Duodenal mucosa (tissue), 2 donors: ENCODE data around the gene MAPK11.
A peak's percentile ranks its signal among the peaks of the same experiment; 100 is the strongest.

ENCODE experiments used
- H3K27ac ChIP-seq: one replicate; pipeline ENCODE4 v1.7.0; 2013; ENCODE audit warnings: low read depth, low read length
- H3K27me3 ChIP-seq, 2 donors: one replicate each; pipeline ENCODE4 v1.7.0; 2013; ENCODE audit warnings: low read length in 2 of 2, control low read depth in 1 of 2; ENCODE audit not compliant: insufficient read depth in 2 of 2, control insufficient read depth in 1 of 2
- H3K36me3 ChIP-seq, 2 donors: one replicate each; pipeline ENCODE4 v1.7.0; 2013; ENCODE audit warnings: low read length in 2 of 2, control low read depth in 1 of 2; ENCODE audit not compliant: insufficient read depth in 2 of 2, control insufficient read depth in 1 of 2
- H3K4me1 ChIP-seq, 2 donors: one replicate each; pipeline ENCODE4 v1.7.0; 2013; ENCODE audit warnings: low read length in 2 of 2, control low read depth in 1 of 2; ENCODE audit not compliant: insufficient read depth in 2 of 2, control insufficient read depth in 1 of 2
- H3K4me3 ChIP-seq, 2 donors: one replicate each; pipeline ENCODE4 v1.7.0; 2013; ENCODE audit warnings: low read length in 2 of 2, low read depth in 1 of 2
- H3K9ac ChIP-seq, 2 donors: one replicate each; pipeline ENCODE4 v1.7.0; 2013; ENCODE audit warnings: low read length in 2 of 2, low read depth in 1 of 2
- H3K9me3 ChIP-seq, 2 donors: one replicate each; pipeline ENCODE4 v1.7.0; 2013; ENCODE audit warnings: low read length in 2 of 2, control low read depth in 1 of 2; ENCODE audit not compliant: control insufficient read depth in 1 of 2

Gene MAPK11

DNA sequence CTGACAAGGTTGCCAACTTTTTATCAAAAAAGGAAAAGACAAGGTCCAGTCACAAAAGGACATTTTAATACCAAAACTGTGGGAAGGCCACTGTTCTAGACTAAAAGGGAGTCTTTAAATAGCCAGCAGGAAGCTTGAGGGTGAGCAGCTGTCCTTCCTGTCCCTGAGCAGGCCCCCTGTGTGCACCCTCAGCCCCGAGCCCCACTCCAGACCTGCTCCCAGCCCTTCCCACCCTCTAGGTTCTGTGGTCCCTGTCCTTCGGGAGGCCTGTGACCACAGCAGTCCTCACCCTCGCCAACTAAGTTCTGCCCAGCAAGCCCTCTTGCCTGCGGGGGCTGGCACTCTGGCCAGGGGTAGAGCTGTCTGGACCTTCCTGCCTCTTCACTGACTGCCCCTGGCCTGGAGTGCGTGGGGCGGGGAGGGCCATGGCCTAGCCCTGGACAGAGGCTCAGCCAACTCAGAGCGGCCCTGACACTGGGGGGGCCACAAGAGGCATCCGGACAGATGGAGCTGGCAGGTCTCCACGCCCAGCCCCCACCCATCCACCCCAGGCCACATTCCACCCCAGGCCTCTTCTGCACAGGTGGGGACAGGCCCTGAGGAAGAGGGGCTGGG, 38.9 kb upstream of the MAPK11 start:
- no peaks in the 10 kb centered on the region for H3K9me3 ChIP-seq
- no peak overlapping the region for H3K9ac ChIP-seq
- H3K4me3 ChIP-seq = no peak overlapping the region
- H3K4me1 ChIP-seq = peaks cover 22 to 46% of the 10 kb centered on the region in 2 donors
- H3K36me3 ChIP-seq = no peaks in the 10 kb centered on the region
- H3K27ac ChIP-seq = peak overlapping the region; percentile 52
- no peaks in the 10 kb centered on the region for H3K27me3 ChIP-seq

DNA sequence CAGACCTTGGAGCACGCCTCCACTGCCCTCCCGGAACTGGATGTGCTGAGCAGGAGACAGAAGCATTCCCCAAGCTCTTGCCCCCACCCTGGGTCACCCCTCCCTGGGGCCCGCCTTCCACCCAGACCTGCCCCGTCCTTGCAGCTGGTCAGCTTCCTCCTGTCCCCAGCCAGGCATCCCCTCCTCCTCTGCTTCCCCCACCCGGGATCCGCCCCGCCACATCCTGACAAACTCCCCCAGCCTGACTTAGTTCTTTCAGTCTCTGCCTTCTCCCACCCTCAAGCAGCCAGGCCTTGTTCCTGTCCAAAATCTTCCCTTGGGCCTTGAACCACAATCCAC, 38.4 kb upstream of the MAPK11 start:
- Histone ChIP-seq H3K27me3 (no peaks in the 10 kb centered on the region), H3K9me3 (no peaks in the 10 kb centered on the region), H3K36me3 (no peaks in the 10 kb centered on the region), H3K4me3 (no peak overlapping the region), H3K4me1 (peaks cover 22 to 46% of the 10 kb centered on the region in 2 donors), H3K9ac (no peak overlapping the region), H3K27ac (peak overlapping the region; percentile 52)

DNA sequence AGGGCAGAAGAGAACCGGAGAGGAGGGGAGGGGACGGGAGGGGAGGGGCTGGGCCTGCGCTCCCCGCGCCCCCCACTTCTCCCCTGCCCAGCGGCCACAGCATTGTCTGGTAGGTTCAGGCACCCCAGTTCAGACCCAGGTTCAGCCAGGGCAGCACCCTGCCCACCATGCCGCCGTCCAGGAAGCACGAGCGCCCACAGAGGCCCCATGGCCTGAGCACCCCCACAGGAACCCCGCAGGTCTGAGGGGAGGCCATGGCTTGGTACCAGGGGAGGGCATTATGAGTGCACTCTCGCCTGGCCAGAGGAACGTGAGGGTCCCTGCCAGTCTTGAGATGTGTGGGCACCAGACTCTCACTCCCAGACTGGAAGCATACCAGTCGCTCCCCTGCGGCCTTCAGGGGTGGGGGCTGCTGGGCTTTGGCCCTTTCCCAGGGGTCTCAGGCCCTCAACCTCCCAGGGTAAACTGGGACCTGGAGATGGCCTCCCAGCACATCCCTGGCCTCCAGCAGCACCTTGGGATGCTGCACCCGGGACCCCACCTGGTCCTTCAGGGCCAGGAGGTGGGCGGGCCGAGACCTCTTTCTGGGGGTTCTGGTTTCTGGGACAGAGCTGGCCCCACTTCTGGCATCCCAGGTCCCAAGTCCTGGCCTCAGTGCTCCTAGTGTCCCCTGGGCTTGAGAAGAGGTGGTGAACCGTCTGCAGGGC, 37.9 kb upstream of the MAPK11 start:
- no peaks in the 10 kb centered on the region for H3K36me3 ChIP-seq
- H3K27me3 ChIP-seq = no peaks in the 10 kb centered on the region
- peak overlapping the region; percentile 42 for H3K27ac ChIP-seq
- H3K9ac ChIP-seq = peak overlapping the region in 1 of 2 donors; percentile 32
- peaks cover 27 to 50% of the 10 kb centered on the region in 2 donors for H3K4me1 ChIP-seq
- H3K9me3 ChIP-seq = no peaks in the 10 kb centered on the region
- no peak overlapping the region for H3K4me3 ChIP-seq

DNA sequence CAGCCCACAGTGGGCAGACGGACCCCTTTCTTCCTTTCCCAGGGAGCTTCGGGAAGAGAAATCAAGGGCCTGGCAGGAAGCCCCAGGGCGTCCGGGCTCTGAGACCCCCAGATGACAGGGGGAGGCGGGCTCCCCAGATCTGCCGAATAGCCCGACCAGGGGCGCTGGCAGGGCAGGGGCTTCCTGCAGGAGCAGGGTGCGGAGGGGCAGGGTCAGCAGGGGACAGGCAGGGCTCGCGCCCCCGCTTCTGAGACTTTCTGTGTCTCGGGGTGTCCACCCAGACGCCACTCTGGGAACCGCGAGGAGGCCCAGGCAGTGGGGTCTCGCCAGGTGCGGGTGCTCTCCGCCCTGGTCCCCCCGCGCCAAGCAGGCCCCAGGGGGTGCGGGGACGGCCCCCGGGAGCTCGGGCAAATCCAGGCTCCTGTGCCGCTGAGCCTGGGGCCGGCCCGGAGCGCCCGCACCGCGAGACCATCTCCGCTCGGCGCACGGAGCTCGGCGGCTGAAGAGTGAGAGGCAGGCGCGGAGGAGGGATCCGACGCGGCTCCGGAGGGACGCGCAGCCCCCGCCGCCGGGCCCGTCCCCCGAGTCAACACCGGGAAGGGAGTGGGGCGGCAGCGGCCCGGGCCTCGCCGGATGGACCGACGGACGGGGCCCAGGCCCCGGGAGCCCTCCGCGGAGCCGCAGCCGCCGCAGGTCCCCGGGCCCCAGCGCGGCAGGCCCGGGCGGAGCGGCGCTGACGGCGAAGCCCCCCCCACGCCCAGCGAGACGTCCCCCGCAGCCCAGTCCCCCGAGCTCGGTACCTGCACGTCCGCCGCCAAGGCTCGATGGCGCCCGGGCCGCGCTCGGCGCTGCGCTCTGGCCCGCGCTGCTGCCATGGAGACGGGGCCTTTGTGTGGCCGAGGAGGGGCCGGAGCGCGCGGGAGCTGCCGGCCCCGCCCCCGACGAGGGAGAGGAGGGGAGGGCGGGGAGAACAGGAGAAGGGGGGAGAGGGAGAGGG, 36.9 kb upstream of the MAPK11 start, which contains the start of gene PLXNB2:
TSS of gene PLXNB2 (minus strand) at position 894 of the 997 bp plus-strand sequence. CDS start 17,062 bp downstream, outside the sequence.
- H3K36me3 ChIP-seq = no peaks in the 10 kb centered on the region
- H3K9ac ChIP-seq = peak within 1 kb of the TSS; percentile 82 to 86
- peak within 1 kb of the TSS; percentile 83 to 86 for H3K4me3 ChIP-seq
- H3K9me3 ChIP-seq = no peaks in the 10 kb centered on the region
- H3K27me3 ChIP-seq = no peaks in the 10 kb centered on the region
- H3K27ac ChIP-seq = peak within 1 kb of the TSS; percentile 75
- peaks cover 37 to 60% of the 10 kb centered on the region in 2 donors for H3K4me1 ChIP-seq

DNA sequence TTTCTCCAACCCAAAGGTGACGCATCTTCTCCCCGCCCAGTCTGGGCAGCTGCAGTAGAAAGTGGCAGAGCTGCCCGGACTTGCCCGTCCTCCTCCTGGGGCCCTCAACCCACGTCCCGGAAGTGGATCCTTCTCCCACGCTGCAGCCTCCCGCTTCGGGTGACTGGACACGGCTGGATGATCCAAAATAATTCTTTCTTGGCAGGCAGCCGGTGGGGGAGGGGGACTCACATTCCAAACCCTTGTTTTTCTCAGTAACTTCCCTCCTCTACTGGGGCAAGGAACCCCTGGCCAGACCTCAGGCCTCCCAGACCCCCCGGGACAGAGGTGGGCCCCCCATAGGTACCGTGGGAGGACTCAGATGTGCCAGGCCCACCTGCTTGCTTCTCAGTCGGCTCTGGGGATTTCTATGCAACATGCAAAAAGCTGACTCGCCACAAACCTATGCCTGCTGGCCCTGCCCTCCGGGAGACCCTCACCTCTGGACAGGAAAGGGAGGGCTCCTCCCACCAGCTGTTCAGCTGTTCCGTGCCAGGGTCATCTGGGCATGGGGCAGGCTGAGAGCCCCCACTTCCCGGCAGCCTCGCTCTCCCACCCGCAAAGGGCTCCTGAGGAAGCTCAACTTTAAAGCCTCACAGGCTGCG, 35.9 kb upstream of the MAPK11 start:
- Histone ChIP-seq H3K27ac (peak overlapping the region; percentile 91), H3K9me3 (no peaks in the 10 kb centered on the region), H3K9ac (peak overlapping the region; percentile 82), H3K4me3 (peak overlapping the region; percentile 83 to 86), H3K27me3 (no peaks in the 10 kb centered on the region), H3K36me3 (no peaks in the 10 kb centered on the region), H3K4me1 (peaks cover 47 to 70% of the 10 kb centered on the region in 2 donors)

DNA sequence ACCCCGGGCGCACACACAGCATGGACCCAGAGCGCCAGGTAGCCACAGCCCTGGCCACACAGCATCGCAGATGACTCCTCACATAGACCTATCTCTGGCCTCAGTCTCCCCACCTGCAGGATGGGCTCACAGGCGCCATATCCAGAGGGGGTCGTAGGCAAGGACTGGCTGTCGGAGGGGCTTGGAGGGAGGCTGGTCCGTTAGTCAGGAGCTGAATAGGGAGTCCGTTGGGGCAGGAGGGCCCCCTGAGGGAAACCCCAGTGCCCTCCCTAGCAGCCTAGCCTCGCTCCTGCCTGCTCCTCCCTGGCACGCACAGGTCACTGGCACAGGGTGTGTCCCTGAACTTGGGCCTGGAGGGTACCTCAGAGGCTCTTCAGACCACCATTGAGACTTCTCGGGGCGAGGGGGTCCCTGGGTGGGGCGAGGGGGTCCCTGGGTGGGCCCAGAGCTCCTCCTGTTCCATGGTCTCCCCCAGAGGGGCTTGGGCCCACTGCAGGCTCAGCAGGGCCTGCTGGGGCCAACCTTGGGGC, 35.3 kb upstream of the MAPK11 start:
- peak overlapping the region; percentile 82 for H3K9ac ChIP-seq

DNA sequence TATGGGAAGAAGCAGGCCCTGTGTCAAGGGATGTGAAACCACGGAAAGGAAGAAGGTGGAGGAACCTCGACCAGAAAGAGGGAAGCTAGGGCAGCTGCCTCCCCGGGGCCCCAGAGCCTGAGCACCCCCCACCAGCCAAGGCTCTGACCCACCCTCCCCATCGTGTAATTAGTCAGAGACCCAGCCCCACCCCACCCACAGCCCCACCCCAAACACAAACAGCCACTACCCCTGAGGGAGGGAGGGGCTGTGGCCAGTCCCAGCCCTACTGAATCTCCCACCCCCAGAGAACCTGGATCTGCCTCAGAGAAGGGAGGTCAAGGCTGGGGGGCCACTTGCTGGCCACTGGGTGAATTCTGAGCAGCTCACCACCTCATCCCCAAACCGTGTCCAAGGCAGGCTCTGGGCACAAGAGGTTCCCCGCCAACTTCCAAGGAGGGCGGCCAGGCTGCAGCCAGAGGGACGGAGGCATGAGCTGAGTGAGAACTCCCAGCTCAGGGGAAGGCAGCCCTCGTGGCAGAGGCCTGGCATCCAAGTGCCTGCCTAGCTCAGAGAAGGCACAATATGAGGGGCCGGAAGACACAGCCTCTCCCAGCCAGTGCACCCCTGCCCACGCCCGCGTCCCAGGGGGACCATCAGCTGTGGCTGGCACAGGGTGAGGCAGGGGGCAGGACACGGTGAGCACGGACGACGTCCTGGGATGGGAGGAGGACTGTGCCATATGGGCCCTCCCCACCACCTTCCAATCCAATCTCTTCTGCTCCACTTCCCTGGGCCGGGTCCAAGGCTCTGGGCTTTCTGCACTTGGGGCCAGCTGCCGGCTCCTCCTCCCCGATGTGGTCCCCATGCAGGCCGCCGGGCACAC, 34.6 kb upstream of the MAPK11 start:
- H3K4me3 ChIP-seq = peak overlapping the region; percentile 83 to 86
- peaks cover 53 to 74% of the 10 kb centered on the region in 2 donors for H3K4me1 ChIP-seq
- no peaks in the 10 kb centered on the region for H3K36me3 ChIP-seq
- no peaks in the 10 kb centered on the region for H3K9me3 ChIP-seq
- H3K27me3 ChIP-seq = no peaks in the 10 kb centered on the region
- peak overlapping the region; percentile 82 for H3K9ac ChIP-seq
- H3K27ac ChIP-seq = peak overlapping the region; percentile 91

More for the DNA sequence above, 35.3 kb upstream of the MAPK11 start:
- no peaks in the 10 kb centered on the region for H3K36me3 ChIP-seq
- H3K27ac ChIP-seq = peak overlapping the region; percentile 91
- H3K4me1 ChIP-seq = peaks cover 53 to 76% of the 10 kb centered on the region in 2 donors
- no peaks in the 10 kb centered on the region for H3K27me3 ChIP-seq
- H3K4me3 ChIP-seq = peak overlapping the region; percentile 83 to 86
- no peaks in the 10 kb centered on the region for H3K9me3 ChIP-seq

DNA sequence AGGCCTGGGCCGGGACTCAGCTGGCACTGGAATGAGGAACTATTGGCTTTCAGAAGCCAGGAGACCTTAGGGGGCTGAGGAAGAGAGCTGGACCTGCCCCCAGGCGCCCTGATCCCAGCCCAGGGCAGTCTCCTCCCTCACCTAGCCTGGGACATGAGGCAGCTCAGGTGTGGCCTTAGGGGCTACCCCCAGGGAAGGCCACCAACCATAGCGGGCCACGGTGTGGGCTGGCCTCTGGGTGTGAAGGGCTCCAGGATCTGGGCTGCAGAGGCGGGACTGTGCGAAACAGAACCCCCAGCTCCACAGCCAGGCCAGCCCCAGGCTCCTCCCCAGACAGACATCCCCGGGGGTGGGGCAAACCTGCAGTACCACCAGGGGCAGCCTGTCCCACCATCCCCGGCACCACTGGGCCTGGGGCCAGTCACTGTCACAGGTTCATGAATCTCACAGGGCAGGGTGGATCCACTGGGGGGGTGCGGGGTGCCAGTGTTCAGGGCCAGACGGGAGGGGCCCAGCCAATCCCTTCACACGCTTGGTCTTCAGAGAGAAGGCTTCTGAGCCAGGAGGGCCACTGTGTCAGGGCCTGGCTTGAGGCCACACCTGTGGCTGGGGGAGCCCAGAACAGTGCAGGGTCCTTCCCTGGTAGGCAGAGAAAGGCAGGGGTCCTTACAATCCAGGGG, 33.8 kb upstream of the MAPK11 start:
- peak overlapping the region; percentile 91 for H3K27ac ChIP-seq
- no peaks in the 10 kb centered on the region for H3K9me3 ChIP-seq
- H3K9ac ChIP-seq = peak overlapping the region; percentile 43 to 56
- H3K36me3 ChIP-seq = no peaks in the 10 kb centered on the region
- H3K4me3 ChIP-seq = peak overlapping the region in 1 of 2 donors; percentile 44
- peaks cover 53 to 70% of the 10 kb centered on the region in 2 donors for H3K4me1 ChIP-seq
- no peaks in the 10 kb centered on the region for H3K27me3 ChIP-seq
